Left cardiac atrium (tissue), 4 donors: ENCODE measurements around the gene LST1. TPM values are rescaled to one million over a fixed set of nuclear protein-coding genes. Genes with fewer than 3 reads are reported as not detected.
"Not testable (repeated sequence)": the region's sequence is repeated elsewhere in the genome, so short reads cannot be mapped to it uniquely, and the experiment has no call there.

Experiments
- ATAC-seq, 2 donors: fragments of 200-7000 bp; cut with Tn5 transposase; one replicate each; pipeline ENCODE4 v1.9.1; 2020; ENCODE audit warnings: mild to moderate bottlenecking in 2 of 2, moderate library complexity in 2 of 2
- DNase-seq: peaks from one replicate; pipeline ENCODE4 v3.0.0-alpha.2; 2020
- intact Hi-C, 2 donors: fragments of 100-400 bp; cut with DNase I; formaldehyde crosslinking; loops; one replicate each; pipeline versions ENCODE4 v1.14.1 to v1.15.1; 2022 to 2023
- long read RNA-seq: library from polyadenylated mRNA; unstranded; transcript quantifications from one replicate; pipeline ENCODE4 v2.0.0, GENCODE V29; 2021
- total RNA-seq, 2 donors: library from RNA; stranded (reverse); fragmentation: NEBNext Ultra II Directional; extraction: Animal tissue kit (Norgen Biotek cat#: 25700); gene quantifications; one replicate each; pipeline ENCODE4 v1.2.1, GENCODE V29; 2021
- donor health status: DM: no; HTN: yes; CAD: no.
- donor health status: DM: no; HTN: yes; CAD: no; lungs with severe emphysema.
- donor health status: DM: yes; HTN: yes; CAD: no.
- donor health status: Dilated cardiomyopathy.

Gene LST1
- 10 to 100 TPM in 1 of 2 donors, 1 to 10 TPM in 1; 9.4 to 16.0 TPM for total RNA-seq
- long read RNA-seq, partial matches to known transcripts = 0 of 2 reads
- long read RNA-seq, other reads (novel, unspliced or antisense) = 1 of 2 reads

DNA sequence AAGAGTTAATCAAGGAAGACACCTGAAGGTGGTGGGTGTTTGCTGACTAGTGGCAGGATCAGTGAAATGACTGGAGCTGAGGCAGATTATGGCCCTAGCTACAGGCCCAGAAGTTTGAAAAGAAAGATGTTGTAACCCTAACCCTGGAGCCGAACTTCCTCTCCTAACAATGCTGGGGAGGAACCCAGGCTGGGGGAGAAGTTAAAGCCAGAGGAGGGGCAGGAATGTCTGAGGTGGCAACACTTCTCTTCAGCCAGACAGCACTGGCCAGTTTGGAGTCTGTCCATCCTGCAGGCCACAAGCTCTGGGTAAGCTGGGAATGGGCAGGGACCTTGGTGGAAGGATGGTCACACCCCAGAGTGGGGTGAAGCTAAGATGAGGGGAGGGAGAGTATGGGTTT is at the start of gene LST1:
Gene LST1 (plus strand): TSS at position 270 of the 400 bp plus-strand sequence. CDS start 1,023 bp downstream, outside the sequence.
- DNase-seq (peak; percentile 28), ATAC-seq (peak in 1 of 2 donors; percentile 50)
- intact Hi-C loops = no loop called here

GRCh38 chr6:31538805-31539400 is 47.2 kb upstream of the LST1 start:
- intact Hi-C loops = no loop called here
- no peak for ATAC-seq
- no peak for DNase-seq

DNA sequence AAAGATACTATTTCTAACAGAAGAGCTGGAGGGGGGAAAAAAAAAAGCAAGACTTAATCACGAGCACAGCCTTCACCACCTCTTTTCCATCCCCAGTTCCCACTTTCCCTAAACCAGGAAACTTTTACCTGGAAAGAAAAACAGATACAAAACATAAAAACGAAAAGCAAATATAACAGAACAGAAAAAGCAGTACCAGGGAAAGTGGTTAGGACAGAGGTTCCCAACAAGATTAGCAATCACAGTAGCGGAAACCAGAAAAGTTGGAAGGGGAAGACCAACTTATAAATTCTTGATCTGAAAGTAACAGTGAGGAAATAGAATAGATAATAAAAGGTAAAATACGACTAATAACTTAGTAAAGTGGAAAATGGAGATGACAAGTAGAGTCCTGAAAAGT is 45.4 kb upstream of the LST1 start:
- no peak for ATAC-seq
- DNase-seq = no peak
- intact Hi-C loops = loop anchor here in 1 of 2 donors (5.0 kb wide), 1 partner anchor 43 kb away; the partner anchor contains the start of gene MICB

GRCh38 chr6:31541059-31541657 is 44.9 kb upstream of the LST1 start:
- DNase-seq = peak; percentile 65

DNA sequence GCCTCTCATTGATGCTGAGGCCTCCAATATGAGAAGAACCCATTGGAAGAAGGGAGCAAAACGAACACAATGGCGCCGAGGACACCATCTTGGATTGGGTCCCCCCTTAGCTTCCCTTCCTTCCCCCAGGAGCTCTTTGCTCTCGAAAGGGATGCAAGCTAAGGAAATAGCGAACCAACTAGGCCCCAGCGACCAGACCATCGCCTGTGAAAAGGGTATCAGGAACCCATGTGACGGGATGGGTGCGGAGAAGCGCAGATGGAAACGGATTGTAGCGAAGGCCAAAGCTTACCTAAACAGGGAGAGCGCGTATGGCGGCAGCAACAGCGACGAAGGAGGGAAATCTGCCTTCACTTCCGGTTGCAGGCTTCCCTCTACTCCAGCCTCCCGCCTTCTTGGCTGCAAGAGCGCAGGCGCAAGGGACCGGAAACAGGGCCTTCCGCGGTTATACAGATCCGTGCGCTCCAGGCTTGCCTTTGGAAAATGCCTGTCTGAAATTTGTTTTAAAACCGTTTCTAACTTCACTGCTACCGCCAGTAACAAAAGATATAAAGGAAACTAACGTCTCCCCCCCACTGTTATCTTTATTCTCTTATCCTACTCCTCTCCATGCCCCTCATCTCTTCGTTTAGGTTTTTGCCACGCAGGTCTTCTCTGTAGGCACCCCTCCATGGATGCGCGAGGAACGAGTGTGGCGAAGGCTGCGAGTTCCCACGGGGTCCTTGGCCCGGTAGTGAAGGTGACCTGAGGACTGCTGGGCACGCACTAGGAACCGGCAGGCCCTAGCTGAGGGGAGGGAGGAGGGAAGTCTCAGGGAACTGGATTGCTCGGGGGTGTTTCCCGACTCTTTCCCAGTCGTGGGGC is 44.2 kb upstream of the LST1 start, which contains the start of gene DDX39B:
Gene DDX39B (minus strand): TSS at position 346 of the 864 bp plus-strand sequence. CDS start 1,471 bp downstream, outside the sequence.
- DNase-seq (peak; percentile 96), ATAC-seq (peak; percentile 93 to 94)
- intact Hi-C loops = loop anchor here in 1 of 2 donors (5.0 kb wide), 1 partner anchor 45 kb away; the partner anchor contains the start of gene MICB

More at GRCh38 chr6:31541059-31541657, 44.9 kb upstream of the LST1 start:
- intact Hi-C loops = loop anchor here in 1 of 2 donors (5.0 kb wide), 1 partner anchor 44 kb away; the partner anchor contains the start of gene MICB
- peak; percentile 31 to 47 for ATAC-seq

DNA sequence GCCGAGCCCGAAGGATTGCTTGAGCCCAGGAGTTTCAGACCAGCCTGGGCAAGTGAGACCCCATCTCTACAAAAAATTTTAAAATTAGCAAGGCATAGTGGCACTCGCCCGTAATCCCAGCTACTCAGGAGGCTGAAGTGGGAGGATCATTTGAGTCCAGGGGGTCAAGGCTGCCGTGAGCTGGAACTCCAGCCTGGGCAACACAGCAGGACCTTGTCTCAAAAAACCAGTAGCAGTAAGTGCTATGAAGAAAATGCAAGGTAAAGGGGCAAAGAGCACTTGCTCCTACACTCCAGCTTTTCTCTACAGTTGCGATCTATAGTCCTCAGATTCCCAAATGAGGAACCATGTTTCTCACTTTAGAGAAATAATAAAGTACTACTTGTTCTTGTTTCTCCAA is 42.4 kb upstream of the LST1 start:
- intact Hi-C loops = loop anchor here in 1 of 2 donors (5.0 kb wide), 1 partner anchor 46 kb away; the partner anchor contains the start of gene MICB
- ATAC-seq (no peak), DNase-seq (no peak)

GRCh38 chr6:31544676-31545075 is 41.4 kb upstream of the LST1 start:
- DNase-seq = no peak

DNA sequence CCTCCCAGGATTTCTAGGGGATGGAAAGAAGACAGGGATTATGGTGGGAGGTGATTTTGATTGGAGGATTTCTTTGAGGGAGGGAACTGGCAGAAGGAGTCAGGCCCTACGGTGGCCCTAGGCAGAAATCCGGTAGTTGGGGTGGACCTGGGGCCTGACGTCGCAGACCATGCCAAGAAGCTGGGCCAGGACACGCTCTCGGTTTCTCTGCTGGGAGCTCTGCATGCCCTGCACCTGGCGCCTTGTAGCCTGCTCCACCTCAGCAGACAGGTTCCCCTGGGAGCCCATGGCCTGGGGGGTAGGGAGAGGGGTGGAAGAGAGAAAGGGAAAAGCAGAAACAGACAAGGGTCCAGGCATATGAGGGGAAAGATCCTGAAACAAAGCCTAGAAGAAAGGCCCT is 40.8 kb upstream of the LST1 start:
- intact Hi-C loops = loop anchor here in 1 of 2 donors (5.0 kb wide), 1 partner anchor 37 kb away; the partner anchor contains the start of gene LTB
- ATAC-seq = no peak
- DNase-seq = no peak

More at GRCh38 chr6:31544676-31545075, 41.4 kb upstream of the LST1 start:
- no peak for ATAC-seq
- intact Hi-C loops = loop anchor here in 1 of 2 donors (5.0 kb wide), 2 partner anchors 38 to 47 kb away; partner anchors contain the start of genes LTB and MICB

DNA sequence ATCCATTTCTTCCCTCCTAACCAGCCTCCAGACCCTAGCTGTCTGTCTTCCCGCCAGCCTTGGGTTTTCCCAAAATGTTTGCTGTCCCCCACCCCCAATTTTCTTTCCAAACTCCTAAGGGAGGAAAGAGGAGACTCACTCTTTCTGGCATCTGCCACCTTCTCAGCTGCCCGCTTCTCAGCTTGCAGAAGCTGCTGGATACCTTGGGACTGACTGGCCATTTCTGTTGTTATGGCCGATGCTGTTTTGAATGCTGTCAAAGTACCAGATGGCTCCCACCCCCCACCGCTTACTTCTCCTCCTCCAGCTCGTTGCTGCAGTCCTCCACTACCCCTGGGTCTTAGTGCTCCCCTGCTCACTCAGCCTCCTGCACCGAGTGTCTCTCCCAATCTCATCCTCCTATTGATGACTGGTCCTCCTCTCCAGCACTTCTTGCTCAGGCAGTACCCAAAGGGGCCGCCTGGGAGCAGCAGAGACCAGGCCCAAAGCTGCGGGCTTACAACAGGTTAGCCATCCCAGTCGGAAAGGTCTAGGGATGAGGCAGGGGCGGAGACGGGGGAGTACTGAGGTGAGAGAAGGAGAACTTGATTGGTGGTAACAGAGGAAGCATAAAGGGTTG is 39.6 kb upstream of the LST1 start, which contains the start of gene ATP6V1G2:
Gene ATP6V1G2 (minus strand): TSS at position 270 of the 619 bp plus-strand sequence. CDS start 49 bp downstream, at position 221.
- peak; percentile 70 to 83 for ATAC-seq
- intact Hi-C loops = loop anchor here in 1 of 2 donors (1.0 to 5.0 kb wide), 2 partner anchors 36 to 52 kb away; partner anchors contain the start of gene LTB

GRCh38 chr6:31546958-31547726 is 38.9 kb upstream of the LST1 start, which contains the start of gene NFKBIL1:
Gene NFKBIL1 (plus strand): TSS chr6:31547608. CDS start chr6:31547695, 87 bp downstream.
- peak; percentile 97 to 98 for ATAC-seq
- intact Hi-C loops = loop anchor here in 1 of 2 donors (1.0 to 5.0 kb wide), 2 partner anchors 35 to 51 kb away; partner anchors contain the start of gene LTB
- DNase-seq = peak; percentile 97

More for the DNA sequence above, 39.6 kb upstream of the LST1 start, which contains the start of gene ATP6V1G2:
- peak; percentile 87 for DNase-seq

DNA sequence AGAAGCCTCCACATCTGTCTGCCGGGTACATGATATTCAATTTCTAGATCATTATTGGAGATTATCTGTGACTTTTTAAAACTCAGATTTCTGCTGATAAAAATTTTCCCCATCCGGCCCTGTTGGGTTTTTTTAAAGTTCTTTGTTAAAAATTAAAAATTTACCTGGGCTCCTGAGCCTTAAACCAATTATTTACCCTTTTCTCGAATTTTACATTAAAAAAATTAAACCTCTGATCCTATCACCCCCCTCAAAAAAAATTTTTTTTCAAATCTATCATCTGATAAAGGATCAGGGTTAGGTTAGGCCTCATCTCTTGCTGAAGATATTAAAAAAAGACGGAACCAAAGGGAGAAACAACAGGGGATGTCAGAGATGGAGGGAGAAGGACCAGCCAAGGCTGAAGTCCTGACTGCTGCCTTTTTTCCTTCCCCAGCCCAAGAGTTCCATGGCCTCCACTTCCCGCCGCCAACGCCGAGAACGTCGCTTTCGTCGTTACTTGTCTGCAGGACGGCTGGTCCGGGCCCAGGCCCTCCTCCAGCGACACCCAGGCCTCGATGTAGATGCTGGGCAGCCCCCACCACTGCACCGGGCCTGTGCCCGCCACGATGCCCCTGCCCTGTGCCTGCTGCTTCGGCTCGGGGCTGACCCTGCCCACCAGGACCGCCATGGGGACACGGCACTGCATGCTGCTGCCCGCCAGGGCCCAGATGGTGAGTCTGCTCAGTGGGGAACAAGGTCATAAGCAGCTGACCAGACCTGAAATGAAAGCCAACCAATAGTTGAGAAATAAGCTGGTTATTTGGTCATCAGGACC is 38.1 kb upstream of the LST1 start:
- intact Hi-C loops = loop anchor here in 1 of 2 donors (5.0 kb wide), 1 partner anchor 34 kb away; the partner anchor contains the start of gene LTB
- DNase-seq = peak; percentile 45
- ATAC-seq = no peak

GRCh38 chr6:31548544-31548873 is 37.6 kb upstream of the LST1 start:
- ATAC-seq (no peak), DNase-seq (no peak)
- intact Hi-C loops = loop anchor here in 1 of 2 donors (5.0 kb wide), 1 partner anchor 34 kb away; the partner anchor contains the start of gene LTB

GRCh38 chr6:31551371-31551770 is 34.7 kb upstream of the LST1 start:
- ATAC-seq, DNase-seq: not testable (repeated sequence)

DNA sequence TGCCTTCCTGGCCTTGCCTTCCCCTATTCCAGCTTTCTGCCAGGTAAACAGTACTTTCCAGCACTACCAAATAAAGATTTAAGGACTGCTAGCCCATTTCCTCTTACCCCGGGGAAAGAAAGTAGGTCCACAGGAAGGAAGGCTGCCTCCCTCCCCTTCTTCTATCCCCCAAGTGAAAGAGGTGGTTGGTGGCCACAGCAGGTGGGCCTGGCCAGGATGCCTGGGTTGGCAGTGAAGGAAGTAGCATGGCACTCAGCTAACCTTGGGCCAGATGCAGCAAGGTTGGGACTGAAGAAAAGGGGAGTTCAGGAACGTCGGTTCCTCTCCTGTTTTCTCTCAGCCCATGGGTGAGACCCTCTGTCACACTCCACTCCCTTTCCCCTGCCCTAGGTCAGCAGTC is 29.8 kb upstream of the LST1 start:
- DNase-seq = no peak
- intact Hi-C loops = no loop called here
- no peak for ATAC-seq

More at GRCh38 chr6:31551371-31551770, 34.7 kb upstream of the LST1 start:
- intact Hi-C loops = loop anchor here in 1 of 2 donors (5.0 kb wide), 1 partner anchor 46 kb away; no protein-coding TSS in a partner anchor

DNA sequence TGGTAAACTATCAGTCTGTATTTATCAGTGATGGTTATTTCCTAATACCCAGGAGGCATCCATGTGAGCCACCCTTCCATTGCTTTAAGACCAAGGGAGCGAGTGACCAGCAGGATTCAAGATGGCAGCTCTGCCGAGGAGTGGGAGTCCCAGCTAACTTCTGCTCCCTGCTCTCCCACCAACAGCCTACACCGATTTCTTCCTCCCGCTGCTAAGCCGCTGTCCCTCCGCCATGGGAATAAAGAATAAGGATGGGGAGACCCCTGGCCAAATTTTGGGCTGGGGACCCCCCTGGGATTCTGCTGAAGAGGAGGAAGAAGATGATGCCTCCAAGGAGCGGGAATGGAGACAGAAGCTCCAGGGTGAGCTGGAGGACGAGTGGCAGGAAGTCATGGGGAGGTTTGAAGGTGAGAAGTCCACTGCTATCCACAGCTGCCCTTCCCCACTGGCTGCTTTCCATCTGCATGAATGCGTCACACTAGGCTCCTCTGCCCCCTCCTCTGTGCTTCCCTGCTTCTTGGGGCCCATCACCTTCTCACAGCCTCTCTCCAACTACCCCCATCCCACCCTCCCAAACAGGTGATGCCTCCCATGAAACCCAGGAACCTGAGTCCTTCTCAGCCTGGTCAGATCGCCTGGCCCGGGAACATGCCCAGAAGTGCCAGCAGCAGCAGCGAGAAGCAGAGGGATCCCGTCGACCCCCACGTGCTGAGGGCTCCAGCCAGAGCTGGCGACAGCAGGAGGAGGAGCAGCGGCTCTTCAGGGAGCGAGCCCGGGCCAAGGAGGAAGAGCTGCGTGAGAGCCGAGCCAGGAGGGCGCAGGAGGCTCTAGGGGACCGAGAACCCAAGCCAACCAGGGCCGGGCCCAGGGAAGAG is 28.4 kb upstream of the LST1 start:
- intact Hi-C loops = no loop called here
- ATAC-seq (no peak), DNase-seq (no peak)
